GM10266 (cell line): Measurements from ENCODE around the gene PLPP4.

Source experiments
- DNase-seq: peaks from one replicate; pipeline ENCODE4 v3.0.0; 2012; ENCODE audit errors: extremely low spot score
- TF ChIP-seq, protein P1 (sequence below): IDR thresholded peaks from 2 replicates; pipeline ENCODE4 v1.5.1; 2012; ENCODE audit warnings: mild to moderate bottlenecking, low read depth; ENCODE audit not compliant: control insufficient read depth, insufficient read depth; ENCODE audit errors: missing control alignments

PLPP4 gene

DNA sequence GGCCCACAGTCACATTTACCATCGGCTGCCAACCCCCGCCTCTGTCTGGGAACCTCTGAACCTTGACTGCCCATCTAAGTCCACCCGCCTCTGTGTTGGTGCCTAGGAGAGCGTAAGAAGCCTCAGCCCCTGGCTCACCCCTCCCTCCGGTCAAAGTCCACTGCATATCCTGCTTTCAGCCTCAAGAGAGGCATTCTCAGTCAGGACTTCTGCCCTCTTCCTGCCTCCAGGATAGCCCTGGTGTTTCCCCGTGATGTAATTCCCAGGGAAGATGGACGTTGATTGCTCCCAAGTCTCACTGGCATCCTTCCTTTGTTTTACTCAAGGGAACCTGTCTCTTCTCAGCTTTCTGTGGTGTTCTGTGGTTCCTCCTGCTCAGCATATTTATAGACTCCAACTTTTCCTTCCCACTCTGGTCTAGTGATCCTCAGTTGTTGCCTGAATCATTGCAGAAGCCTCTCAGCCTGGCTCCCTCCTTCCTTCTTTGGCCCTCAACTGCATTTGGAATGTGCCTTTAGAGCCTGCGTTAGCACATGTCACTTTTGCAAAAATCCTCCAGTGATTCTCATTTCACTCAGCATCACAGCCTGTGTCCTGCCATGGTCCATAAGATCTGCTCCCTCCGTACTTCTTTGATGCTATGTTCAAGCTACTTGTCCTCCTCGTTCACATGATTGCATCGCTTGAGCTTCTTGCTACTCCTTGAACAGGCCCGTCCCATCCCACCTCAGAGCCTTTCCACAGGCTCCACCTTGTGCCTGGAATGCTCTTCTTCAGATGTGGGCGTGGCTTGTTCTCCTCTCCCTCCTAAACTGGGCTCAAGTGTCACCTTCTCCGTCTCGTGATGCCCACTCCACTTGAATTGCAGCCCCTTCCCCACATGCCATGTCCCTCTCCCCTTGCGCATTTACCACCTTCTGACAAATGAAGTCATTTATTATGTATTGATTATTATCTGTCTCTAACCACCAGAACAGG, 124.2 kb downstream of the PLPP4 start:
- DNase-seq, result no peak
- TF ChIP-seq, protein P1, sequence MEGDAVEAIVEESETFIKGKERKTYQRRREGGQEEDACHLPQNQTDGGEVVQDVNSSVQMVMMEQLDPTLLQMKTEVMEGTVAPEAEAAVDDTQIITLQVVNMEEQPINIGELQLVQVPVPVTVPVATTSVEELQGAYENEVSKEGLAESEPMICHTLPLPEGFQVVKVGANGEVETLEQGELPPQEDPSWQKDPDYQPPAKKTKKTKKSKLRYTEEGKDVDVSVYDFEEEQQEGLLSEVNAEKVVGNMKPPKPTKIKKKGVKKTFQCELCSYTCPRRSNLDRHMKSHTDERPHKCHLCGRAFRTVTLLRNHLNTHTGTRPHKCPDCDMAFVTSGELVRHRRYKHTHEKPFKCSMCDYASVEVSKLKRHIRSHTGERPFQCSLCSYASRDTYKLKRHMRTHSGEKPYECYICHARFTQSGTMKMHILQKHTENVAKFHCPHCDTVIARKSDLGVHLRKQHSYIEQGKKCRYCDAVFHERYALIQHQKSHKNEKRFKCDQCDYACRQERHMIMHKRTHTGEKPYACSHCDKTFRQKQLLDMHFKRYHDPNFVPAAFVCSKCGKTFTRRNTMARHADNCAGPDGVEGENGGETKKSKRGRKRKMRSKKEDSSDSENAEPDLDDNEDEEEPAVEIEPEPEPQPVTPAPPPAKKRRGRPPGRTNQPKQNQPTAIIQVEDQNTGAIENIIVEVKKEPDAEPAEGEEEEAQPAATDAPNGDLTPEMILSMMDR, result no peak

DNA sequence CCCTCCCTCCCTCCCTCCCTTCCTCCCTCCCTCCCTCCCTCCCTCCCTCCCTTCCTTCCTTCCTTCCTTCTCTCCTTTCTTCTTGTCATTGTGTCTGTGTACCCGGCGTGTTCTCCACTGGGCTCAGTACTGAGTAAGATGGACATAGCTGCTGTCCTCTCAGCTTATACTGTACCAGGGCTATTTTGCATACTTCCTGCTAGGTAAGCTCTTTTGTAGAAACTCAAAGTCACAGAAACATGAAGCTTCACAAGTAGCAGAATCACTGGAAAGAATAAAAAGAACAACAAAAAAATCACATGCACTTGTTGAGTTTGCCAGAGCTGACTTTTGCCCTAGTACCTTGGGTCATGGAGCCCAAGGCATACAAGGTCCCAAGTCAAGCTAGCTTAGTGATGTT, 125.7 kb downstream of the PLPP4 start:
- DNase-seq, result no peak
- TF ChIP-seq, protein P1, result no peak

- TF ChIP-seq, protein P1, result no peak
- DNase-seq, result no peak
These were observed 126.5 kb downstream of the PLPP4 start for GRCh38 chr10:120583424-120584108.

- TF ChIP-seq, protein P1, result no peak
- no peak for DNase-seq
These were observed 127.8 kb downstream of the PLPP4 start for GRCh38 chr10:120584786-120585185.

DNA sequence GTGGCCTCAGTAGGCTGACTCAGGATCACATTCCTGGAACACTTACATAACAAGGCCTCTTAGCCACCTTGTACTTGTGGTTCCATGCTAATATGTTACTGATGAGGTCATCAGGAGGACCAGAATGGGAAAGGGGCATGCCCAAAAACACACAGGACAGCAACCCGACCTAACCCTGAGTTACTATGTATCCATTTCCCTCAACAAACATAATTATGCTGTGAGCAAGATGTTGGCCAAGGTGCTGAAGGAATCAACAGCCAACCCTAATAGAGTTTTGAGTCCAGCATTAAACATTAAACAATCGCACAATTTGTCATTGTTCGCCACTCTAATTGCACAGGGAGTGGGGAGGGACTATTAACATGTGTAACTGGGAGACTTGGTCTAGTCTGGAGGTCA, 129.4 kb downstream of the PLPP4 start:
- TF ChIP-seq, protein P1, result no peak

DNA sequence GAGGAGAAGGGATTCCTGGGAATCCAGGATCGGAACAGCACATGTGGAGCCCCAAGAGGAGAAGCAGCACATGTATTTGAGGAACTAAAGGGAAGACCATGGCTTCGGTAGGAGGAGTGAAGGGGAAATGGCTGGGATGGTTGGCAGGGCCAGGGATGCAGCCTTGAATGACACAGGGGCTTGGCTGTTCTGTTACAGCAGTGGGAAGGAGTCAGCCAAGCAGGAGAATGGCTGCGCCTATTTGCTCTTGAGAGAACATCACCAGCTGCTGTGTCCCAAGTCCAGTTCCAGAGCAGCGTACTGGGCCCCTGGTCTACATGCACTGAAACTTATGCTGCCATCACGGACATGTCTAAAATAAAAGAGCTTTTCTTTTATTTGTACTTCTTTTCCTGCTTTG, 130.0 kb downstream of the PLPP4 start:
- TF ChIP-seq, protein P1, result no peak
- no peak for DNase-seq

More for the DNA sequence above, 129.4 kb downstream of the PLPP4 start:
- DNase-seq, result no peak

- no peak for DNase-seq
- TF ChIP-seq, protein P1, result no peak
These were observed 131.3 kb downstream of the PLPP4 start for GRCh38 chr10:120588311-120588710.
